ENCODE data around the gene PPFIBP2. TPM values are rescaled to one million over a fixed set of nuclear protein-coding genes. Genes with fewer than 3 reads are reported as not detected.
A peak's percentile ranks its signal among the peaks of the same experiment; 100 is the strongest.

Gene PPFIBP2
- total and polyA plus RNA-seq, 10 of the 15 experiments (the other 5 are each of a cell fraction or from before 2014, with no cell fraction given) = 17.3 to 56.3 (median 39.2) TPM

DNA sequence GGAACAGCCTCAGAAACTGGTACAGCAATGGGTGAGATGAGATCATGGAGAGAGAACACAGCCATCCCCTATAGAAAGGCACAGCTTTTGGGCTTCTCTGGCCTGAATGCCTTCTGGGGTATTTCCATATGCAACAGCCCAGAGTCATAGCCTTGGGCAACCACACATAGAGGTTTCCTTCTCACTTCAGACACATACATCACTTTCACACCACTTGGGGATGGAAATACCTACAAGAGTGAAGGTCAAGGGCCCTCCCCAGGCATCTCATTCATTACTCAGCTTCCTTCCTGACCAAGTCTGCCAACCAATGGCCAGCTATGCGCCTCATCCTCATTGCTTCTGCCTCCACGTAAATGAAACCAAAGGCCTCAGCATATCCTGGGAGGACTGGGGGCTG, 46.1 kb upstream of the PPFIBP2 start:
- ChIA-PET RAD21 (ENCODE audit: unreplicated experiment) (interaction anchor here (0.7 to 1.2 kb wide), 3 partner anchors 21 to 51 kb away, joined by 3 read pairs; partner anchors contain the start of gene PPFIBP2), SMC1A (ENCODE audit: uncharacterized antibody, unreplicated experiment) (interaction anchor here (1.0 to 1.7 kb wide), 5 partner anchors 17 to 49 kb away, joined by 3 to 5 read pairs (median 3); no protein-coding TSS in a partner anchor), CTCF (no interaction called here), POLR2A (interaction anchor here (1.0 to 1.5 kb wide), 2 partner anchors 28 to 44 kb away, joined by 3 to 4 read pairs; no protein-coding TSS in a partner anchor)
- DNase-seq (ENCODE audit: low read depth, low spot score) (peak; percentile 15), ATAC-seq (peak; percentile 91), FAIRE-seq (no peak)
- no peak overlapping the region for H3K9ac ChIP-seq (ENCODE audit: control insufficient read depth, insufficient read depth, low read length)
- intact Hi-C loops (cut with micrococcal nuclease; ENCODE audit: unreplicated experiment) (no loop called here), in situ Hi-C loops (cut with MboI) (no loop called here)
- peak; percentile 61; the same call in 1 of the 2 replicates for TF ChIP-seq ATF7 (IDR thresholded peaks at IDR 0.05; ENCODE audit: low read depth)
- TF ChIP-seq RUNX3 (IDR thresholded peaks at IDR 0.05; ENCODE audit: low read length) = peak; percentile 16; the same call in 1 of the 2 replicates
- TF ChIP-seq IKZF1 (conservative IDR thresholded peaks at IDR 0.05) = 0 out of 2 replicates have a peak, but pooled peaks have one; percentile 32
- TF ChIP-seq SP1 (IDR thresholded peaks at IDR 0.05; ENCODE audit: low read depth, low read length) = no peak
- no peak for TF ChIP-seq FOXK2 (IDR thresholded peaks at IDR 0.05)
- TF ChIP-seq ASH2L (IDR thresholded peaks at IDR 0.05; ENCODE audit: borderline replicate concordance, low read depth) = no peak
- TF ChIP-seq NBN (IDR thresholded peaks at IDR 0.05) = peak; percentile 49; the same call in 1 of the 2 replicates
- TF ChIP-seq NR2F1 (conservative IDR thresholded peaks at IDR 0.05) = peak; percentile 74
- TF ChIP-seq IKZF2 (IDR thresholded peaks at IDR 0.05) = no peak
- no peak for TF ChIP-seq IRF4 (IDR thresholded peaks at IDR 0.05; ENCODE audit: low read depth, low read length)
- no peak for TF ChIP-seq NFYB (IDR thresholded peaks at IDR 0.05; ENCODE audit: insufficient read depth, low read depth, low read length)
- no peak for TF ChIP-seq MYB (IDR thresholded peaks at IDR 0.05; ENCODE audit: borderline replicate concordance, low read depth, low read length)
- no peaks in the 10 kb centered on the region for H3K79me2 ChIP-seq (ENCODE audit: control insufficient read depth, insufficient read depth, low read length)
- WGBS (ENCODE audit: insufficient coverage, insufficient replicate concordance, low lambda C conversion rate, missing lambda C conversion rate) = 68% methylated on average over 2 of the region's 2 CpGs
- no peaks in the 10 kb centered on the region for H3K36me3 ChIP-seq (ENCODE audit: control insufficient read depth in 2 of 2, insufficient read depth in 2 of 2, low read length in 1 of 2)
- BruUV-seq (replicated peaks) = no TSS peak
- no peaks in the 10 kb centered on the region for H4K20me1 ChIP-seq (ENCODE audit: control insufficient read depth, insufficient read depth)
- H3K4me2 ChIP-seq (ENCODE audit: control insufficient read depth, insufficient read depth) = no peak overlapping the region
- no peak overlapping the region for H2AFZ ChIP-seq (ENCODE audit: control insufficient read depth, low read depth, low read length)
- H3K27ac ChIP-seq (ENCODE audit: control insufficient read depth, insufficient read depth) = no peak overlapping the region
- H3K27me3 ChIP-seq (replicated peaks in 1 of 2; ENCODE audit: control insufficient read depth in 2 of 2, insufficient read depth in 2 of 2, low read length in 1 of 2) = no peaks in the 10 kb centered on the region
- H3K9me3 ChIP-seq (replicated peaks; ENCODE audit: control insufficient read depth, insufficient read depth, low read length) = no peaks in the 10 kb centered on the region
- no peaks in the 10 kb centered on the region for H3K4me1 ChIP-seq (ENCODE audit: control insufficient read depth, insufficient read depth, low read length)
- no peak overlapping the region for H3K4me3 ChIP-seq

Measured in GM12878 (cell line).